HCT116 (cell line): ENCODE data around the gene SEMA3G. TPM values are rescaled to one million over a fixed set of nuclear protein-coding genes. Genes with fewer than 3 reads are reported as not detected.

ENCODE experiments used
- ATAC-seq: fragments of 200-7000 bp; cut with Tn5 transposase; 2 replicates; pipeline ENCODE4 v1.9.1; 2020; ENCODE audit warnings: mild to moderate bottlenecking, moderate library complexity
- BruUV-seq: library from RNA; stranded (reverse); fragments of 400-500 nt; replicated peaks from 2 replicates; lab custom pipeline; 2021; lab: Mats Ljungman, UMichigan
- CTCF ChIA-PET: fragments of 300-600 bp; sonication (Branson Sonifier 250); formaldehyde crosslinking; loops from one replicate; lab custom pipeline; 2021; ENCODE audit warnings: antibody characterized with exemption; lab: Charles Lee
- POLR2A ChIA-PET: fragments of 300-600, 350-600 bp; sonication (Branson Sonifier 250); formaldehyde crosslinking; loops from one replicate; lab custom pipeline; 2021; ENCODE audit warnings: antibody characterized with exemption; lab: Charles Lee
- RAD21 ChIA-PET, 2 experiments: fragments of 300-600 bp; sonication (Branson Sonifier 250); formaldehyde crosslinking; loops; one replicate each; lab custom pipeline; 2023; ENCODE audit warnings: low total read pairs in 2 of 2; ENCODE audit not compliant: uncharacterized antibody in 2 of 2, unreplicated experiment in 2 of 2, low non-redundant PET in 1 of 2; lab: Charles Lee
- DNase-seq: peaks from one replicate; pipeline ENCODE4 v3.0.0-alpha.2; 2010; ENCODE audit warnings: low read depth, low spot score
- H2AFZ ChIP-seq: fragments of 200-600 bp; shearing (Covaris generic), sonication (generic); 2 replicates; pipeline ENCODE4 v1.6.1; 2017; ENCODE audit warnings: low read depth, mixed run types, mixed read lengths, antibody characterized with exemption, low read length; ENCODE audit not compliant: poor library complexity, severe bottlenecking
- H3K27ac ChIP-seq: 2 replicates; pipeline ENCODE4 v1.5.1; 2012; ENCODE audit warnings: low read depth, low read length
- H3K27me3 ChIP-seq: fragments of 200-600 bp; sonication (generic); 2 replicates; pipeline ENCODE4 v1.6.1; 2016; ENCODE audit warnings: mixed run types, low read length, mixed read lengths; ENCODE audit not compliant: insufficient read depth
- H3K36me3 ChIP-seq, 2 experiments: fragments of 200-500 bp in 1 of 2; fragments of 200-600 bp in 1 of 2; sonication (Bioruptor generic) in 1 of 2; sonication (generic) in 1 of 2; 2 replicates each; pipeline versions ENCODE4 v1.5.1 to v1.6.1; 2014 to 2016; ENCODE audit warnings: low read length in 2 of 2, inconsistent platforms in 1 of 2, mixed read lengths in 1 of 2, mixed run types in 1 of 2; ENCODE audit not compliant: insufficient read depth in 2 of 2, control insufficient read depth in 1 of 2
- H3K4me1 ChIP-seq, 2 experiments: fragments of 200-600 bp in 1 of 2; sonication (generic) in 1 of 2; 2 replicates each; pipeline versions ENCODE4 v1.5.1 to v1.6.1; 2012 to 2017; ENCODE audit warnings: low read length in 2 of 2, inconsistent platforms in 1 of 2, mild to moderate bottlenecking in 1 of 2, mixed read lengths in 1 of 2, mixed run types in 1 of 2, moderate library complexity in 1 of 2; ENCODE audit not compliant: insufficient read depth in 2 of 2, control insufficient read depth in 1 of 2
- H3K4me2 ChIP-seq: fragments of 200-600 bp; sonication (generic); 2 replicates; pipeline ENCODE4 v1.6.1; 2017; ENCODE audit warnings: mixed run types, low read length, mixed read lengths
- H3K4me3 ChIP-seq, 2 experiments: fragments of 200-600 bp in 1 of 2; sonication (generic) in 1 of 2; replicated peaks in 1 of 2; 2 replicates each; pipeline ENCODE4 v1.5.1; 2011 to 2016; ENCODE audit warnings: low read length in 2 of 2, control low read depth in 1 of 2, low read depth in 1 of 2, mild to moderate bottlenecking in 1 of 2, mixed read lengths in 1 of 2, mixed run types in 1 of 2
- H3K79me2 ChIP-seq: fragments of 200-600 bp; sonication (generic); 2 replicates; pipeline ENCODE4 v1.6.1; 2017; ENCODE audit warnings: mild to moderate bottlenecking, mixed run types, low read length, moderate library complexity, mixed read lengths; ENCODE audit not compliant: insufficient read depth
- H3K9ac ChIP-seq: fragments of 200-600 bp; sonication (generic); 2 replicates; pipeline ENCODE4 v1.6.1; 2016; ENCODE audit warnings: low read length, mixed read lengths
- H3K9me2 ChIP-seq: fragments of 200-600 bp; sonication (generic), shearing (Covaris generic); 2 replicates; pipeline ENCODE4 v1.6.1; 2017; ENCODE audit warnings: mixed run types, mild to moderate bottlenecking, moderate library complexity; ENCODE audit not compliant: insufficient read depth
- H3K9me3 ChIP-seq, 2 experiments: fragments of 200-500 bp in 1 of 2; fragments of 200-600 bp in 1 of 2; sonication (Bioruptor generic) in 1 of 2; sonication (generic) in 1 of 2; 2 replicates each; pipeline ENCODE4 v1.6.1; 2014 to 2017; ENCODE audit warnings: low read length in 2 of 2, mixed read lengths in 2 of 2, inconsistent platforms in 1 of 2, low read depth in 1 of 2, mild to moderate bottlenecking in 1 of 2, mixed run types in 1 of 2, moderate library complexity in 1 of 2; ENCODE audit not compliant: control insufficient read depth in 1 of 2, insufficient read depth in 1 of 2
- H4K20me1 ChIP-seq: fragments of 200-600 bp; sonication (generic), shearing (Covaris generic); 2 replicates; pipeline ENCODE4 v1.6.1; 2017; ENCODE audit warnings: mixed run types, mild to moderate bottlenecking, moderate library complexity; ENCODE audit not compliant: insufficient read depth
- ATF3 ChIP-seq: IDR thresholded peaks from 2 replicates; pipeline ENCODE4 v1.6.1; 2012
- CBX3 ChIP-seq: IDR thresholded peaks from 2 replicates; pipeline ENCODE4 v1.6.1; 2012; ENCODE audit warnings: low read depth
- CEBPB ChIP-seq: IDR thresholded peaks from 2 replicates; pipeline ENCODE4 v1.6.1; 2012; ENCODE audit warnings: low read depth
- EZH2phosphoT487 ChIP-seq: fragments of 200-600 bp; IDR thresholded peaks from 2 replicates; pipeline ENCODE4 v1.6.1; 2018; ENCODE audit warnings: antibody characterized with exemption, borderline replicate concordance
- FOSL1 ChIP-seq: IDR thresholded peaks from 2 replicates; pipeline ENCODE4 v1.6.1; 2012; ENCODE audit warnings: low read depth
- JUND ChIP-seq: IDR thresholded peaks from 2 replicates; pipeline ENCODE4 v1.6.1; 2012
- REST ChIP-seq: IDR thresholded peaks from 2 replicates; pipeline ENCODE4 v1.6.1; 2012; ENCODE audit warnings: low read depth
- SIN3A ChIP-seq: IDR thresholded peaks from 2 replicates; pipeline ENCODE4 v1.6.1; 2012; ENCODE audit warnings: low read depth
- ZFX ChIP-seq: fragments of 450-650 bp; IDR thresholded peaks from 2 replicates; pipeline ENCODE4 v1.6.1; 2017
- intact Hi-C: fragments of 100-400 bp; cut with micrococcal nuclease; formaldehyde crosslinking; loops from 2 replicates; pipeline ENCODE4 v1.10.0; 2022
- total RNA-seq: library from RNA; stranded (reverse); gene quantifications from one replicate; pipeline ENCODE4 v1.2.1, GENCODE V29; 2021; ENCODE audit not compliant: unreplicated experiment

Gene SEMA3G
- total RNA-seq, 1 experiment from 2014 or later: 4.2 TPM

GRCh38 chr3:52400275-52400793, 44.6 kb downstream of the SEMA3G start:
- ATAC-seq: 0 out of 2 replicates have a peak, but pooled peaks have one; percentile 3
- intact Hi-C loops: no loop called here

More at GRCh38 chr3:52400275-52400793, 44.6 kb downstream of the SEMA3G start:
- Histone ChIP-seq H2AFZ (no peak overlapping the region), H3K4me2 (no peak overlapping the region), H4K20me1 (no peaks in the 10 kb centered on the region), H3K9me2 (no peaks in the 10 kb centered on the region), H3K4me1 (no peaks in the 10 kb centered on the region), H3K27me3 (no peaks in the 10 kb centered on the region), H3K27ac (no peak overlapping the region), H3K9ac (no peak overlapping the region), H3K79me2 (no peaks in the 10 kb centered on the region), H3K9me3 (no peaks in the 10 kb centered on the region), H3K36me3 (peaks cover 14 to 37% of the 10 kb centered on the region in 2 experiments; a peak in 3 of 4 replicates), H3K4me3 (no peak overlapping the region)
- no peak for TF ChIP-seq EZH2phosphoT487
- TF ChIP-seq REST: no peak
- no peak for TF ChIP-seq CBX3
- no peak for TF ChIP-seq ATF3
- TF ChIP-seq SIN3A: no peak
- TF ChIP-seq CEBPB: no peak
- no peak for TF ChIP-seq JUND
- TF ChIP-seq FOSL1: no peak
- TF ChIP-seq ZFX: no peak
- POLR2A ChIA-PET: no interaction called here
- CTCF ChIA-PET: no interaction called here
- no peak for DNase-seq
- BruUV-seq: no TSS peak
- RAD21 ChIA-PET: no interaction called here
